Astrocyte of the spinal cord (primary cell): ENCODE measurements around the gene ERCC1.

Experiments used
- DNase-seq: peaks from one replicate; pipeline ENCODE4 v3.0.0; 2011; ENCODE audit warnings: low read depth, low spot score
- H3K4me3 ChIP-seq: 2 replicates; pipeline ENCODE4 v1.5.1; 2011; ENCODE audit warnings: low read depth, mild to moderate bottlenecking, low read length, moderate library complexity
- CTCF ChIP-seq: IDR thresholded peaks from 2 replicates; pipeline ENCODE4 v1.5.1; 2012; ENCODE audit warnings: low read depth, mild to moderate bottlenecking, low read length, inconsistent platforms
- in situ Hi-C: cut with HindIII; loops from 2 replicates; pipeline ENCODE4 v1.10.0; 2017; ENCODE audit warnings: low sequenced_read_pairs

The ERCC1 gene

GRCh38 chr19:45446944-45447343, 23.2 kb upstream of the ERCC1 start:
- in situ Hi-C loops = no loop called here
- H3K4me3 ChIP-seq = no peak overlapping the region
- TF ChIP-seq CTCF = no peak
- no peak for DNase-seq

GRCh38 chr19:45446295-45446694, 22.6 kb upstream of the ERCC1 start:
- in situ Hi-C loops = no loop called here
- peak; percentile 53 for DNase-seq
- H3K4me3 ChIP-seq = no peak overlapping the region
- peak; percentile 49 for TF ChIP-seq CTCF

GRCh38 chr19:45445139-45445538, 21.4 kb upstream of the ERCC1 start:
- no peak for DNase-seq
- no peak for TF ChIP-seq CTCF
- in situ Hi-C loops = no loop called here
- no peak overlapping the region for H3K4me3 ChIP-seq

- peak; percentile 84 for DNase-seq
- H3K4me3 ChIP-seq = peak overlapping the region; percentile 7
- in situ Hi-C loops = no loop called here
- no peak for TF ChIP-seq CTCF
These were observed 20.8 kb upstream of the ERCC1 start for GRCh38 chr19:45444318-45445041.

- in situ Hi-C loops = no loop called here
- no peak for TF ChIP-seq CTCF
- H3K4me3 ChIP-seq = peak overlapping the region; percentile 46
- peak; percentile 85 for DNase-seq
These were observed 20.0 kb upstream of the ERCC1 start for GRCh38 chr19:45443462-45444317.

GRCh38 chr19:45442778-45443461, 19.2 kb upstream of the ERCC1 start:
- peak; percentile 41 for DNase-seq
- in situ Hi-C loops = no loop called here
- no peak for TF ChIP-seq CTCF
- H3K4me3 ChIP-seq = peak overlapping the region; percentile 46
